NCI-H526 (cell line): Measurements from ENCODE around the gene MAP4K2.

Source experiments
- DNase-seq, 2 experiments: peaks; one replicate each; lab custom pipeline; 2025; lab: John Stamatoyannopoulos, UW

Gene MAP4K2

GRCh38 chr11:64754124-64754918 lies 48.7 kb downstream of the MAP4K2 start:
- no peak for DNase-seq

- DNase-seq: peak in 1 of 2 experiments; percentile 31
Observed at GRCh38 chr11:64753380-64754123, 49.5 kb downstream of the MAP4K2 start.

DNA sequence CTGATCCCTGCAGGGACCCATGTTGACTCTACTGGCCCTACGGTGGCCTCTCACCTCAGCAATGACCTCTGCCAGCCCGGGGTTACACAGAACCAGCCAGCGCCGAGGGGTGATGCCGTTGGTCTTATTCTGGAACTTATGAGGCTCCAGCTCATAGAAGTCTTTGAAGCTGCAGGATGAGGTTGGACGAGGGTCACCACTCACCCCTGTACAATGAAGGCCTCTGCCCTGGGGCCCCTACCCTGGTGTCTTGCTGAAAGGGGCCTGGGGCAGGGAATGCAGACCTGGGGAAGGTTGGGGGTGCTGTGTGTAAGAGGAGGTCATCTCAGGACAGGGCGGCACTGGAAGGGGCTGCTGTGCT lies 50.0 kb downstream of the MAP4K2 start:
- DNase-seq: no peak

DNA sequence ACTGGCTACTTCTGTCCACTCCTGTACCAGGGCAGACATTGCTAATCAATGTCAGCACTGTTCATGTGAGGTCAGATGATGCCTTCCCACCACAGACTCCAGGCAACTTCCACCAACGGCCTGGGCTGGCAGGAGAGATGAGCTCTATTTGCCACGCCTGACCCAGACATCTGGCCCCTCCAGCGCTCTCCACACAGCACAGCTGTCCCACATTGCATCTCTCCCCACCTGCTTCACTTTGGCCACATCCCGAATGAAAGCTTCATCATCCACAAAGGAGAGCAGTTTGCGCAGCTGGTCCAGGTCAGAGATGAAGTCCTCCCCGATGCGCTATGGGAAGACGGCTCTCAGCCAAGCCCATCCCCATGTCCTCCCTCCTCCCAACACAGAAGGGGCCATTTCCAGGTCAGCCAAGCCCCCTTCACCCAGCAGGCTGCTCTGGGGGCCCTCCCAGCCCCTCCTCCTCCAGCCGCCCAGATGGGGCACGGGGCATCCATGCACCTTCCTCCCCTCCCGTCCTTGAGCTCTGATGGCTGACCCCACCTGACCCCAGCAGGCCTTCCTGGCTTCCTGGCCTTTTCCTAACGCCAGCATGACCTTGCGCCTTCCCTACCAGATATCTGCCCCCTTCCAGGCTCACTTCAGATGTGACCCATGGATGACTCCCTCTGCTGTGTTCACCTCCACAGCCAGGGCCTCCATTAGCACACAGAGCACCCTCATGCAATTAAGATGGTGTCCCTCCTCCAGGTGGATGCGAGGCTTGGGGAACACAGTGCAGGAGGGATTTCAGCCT lies 50.6 kb downstream of the MAP4K2 start:
- DNase-seq: peak; percentile 37 to 73

DNA sequence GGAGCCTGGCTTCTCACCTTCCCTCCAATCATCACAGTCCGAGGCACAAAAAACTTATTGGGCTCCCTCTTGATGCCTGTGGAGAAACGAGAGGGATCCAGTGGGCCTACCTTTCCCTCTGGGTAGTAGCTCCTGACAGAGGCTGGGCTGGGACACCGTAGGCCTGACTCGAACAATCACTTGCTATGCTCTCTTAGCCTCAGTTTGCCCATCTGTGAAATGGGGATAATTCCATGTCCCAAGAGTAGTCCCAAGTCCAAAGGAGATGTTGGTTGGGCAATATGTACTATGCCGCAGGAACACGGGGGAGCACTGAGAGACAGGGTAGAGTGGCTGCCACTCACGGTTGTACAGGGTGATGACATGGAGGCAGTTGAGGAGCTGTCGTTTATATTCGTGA lies 51.4 kb downstream of the MAP4K2 start:
- no peak for DNase-seq

DNA sequence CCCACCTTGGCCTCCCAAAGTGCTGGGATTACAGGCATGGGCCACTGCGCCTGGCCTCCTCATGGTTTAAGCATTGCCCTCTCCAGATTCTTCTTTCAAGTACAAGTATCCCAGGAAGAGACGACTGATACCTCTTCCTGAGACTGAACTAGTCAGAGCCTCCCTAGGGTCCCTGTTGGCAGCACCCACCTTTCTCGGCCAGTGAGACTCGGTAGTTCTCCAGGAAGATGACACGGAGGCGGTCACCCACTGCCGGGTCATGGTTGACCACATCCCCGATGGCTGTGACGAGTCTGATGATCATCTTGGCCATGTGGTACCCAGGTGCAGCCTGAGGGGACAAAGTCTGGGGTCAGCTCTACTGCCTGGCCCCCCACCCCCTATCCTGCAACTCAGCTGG lies 51.9 kb downstream of the MAP4K2 start:
- no peak for DNase-seq

DNA sequence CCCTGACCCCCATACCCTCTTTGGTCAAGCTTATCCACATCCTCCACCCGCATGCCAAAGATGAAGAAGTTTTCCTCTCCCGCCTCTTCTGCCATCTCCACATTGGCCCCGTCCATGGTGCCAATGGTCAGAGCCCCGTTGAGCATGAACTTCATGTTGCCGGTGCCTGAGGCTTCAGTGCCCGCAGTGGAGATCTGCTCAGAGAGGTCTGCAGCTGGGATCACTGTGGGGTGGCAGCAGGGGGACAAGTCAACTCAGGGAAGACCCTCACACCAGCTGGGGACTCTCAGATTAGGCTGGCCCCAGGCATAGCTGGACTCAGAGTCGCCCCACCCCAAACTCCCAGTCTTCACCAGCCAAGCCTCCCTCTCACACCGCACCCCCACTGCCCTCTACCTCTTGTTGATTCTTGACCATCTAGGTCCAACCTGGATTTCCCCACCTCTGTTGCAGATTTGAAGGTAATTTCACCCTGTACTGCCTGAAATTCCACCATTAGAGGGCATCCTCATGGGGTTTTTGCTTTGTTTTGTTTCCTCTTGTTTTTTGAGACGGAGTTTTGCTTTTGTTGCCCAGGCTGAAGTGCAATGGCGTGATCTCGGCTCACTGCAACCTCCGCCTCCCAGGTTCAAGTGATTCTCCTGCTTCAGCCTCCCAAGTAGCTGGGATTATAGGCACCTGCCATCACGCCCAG lies 52.5 kb downstream of the MAP4K2 start:
- no peak for DNase-seq

- DNase-seq: no peak
Observed at GRCh38 chr11:64747961-64748665, 54.9 kb downstream of the MAP4K2 start.

DNA sequence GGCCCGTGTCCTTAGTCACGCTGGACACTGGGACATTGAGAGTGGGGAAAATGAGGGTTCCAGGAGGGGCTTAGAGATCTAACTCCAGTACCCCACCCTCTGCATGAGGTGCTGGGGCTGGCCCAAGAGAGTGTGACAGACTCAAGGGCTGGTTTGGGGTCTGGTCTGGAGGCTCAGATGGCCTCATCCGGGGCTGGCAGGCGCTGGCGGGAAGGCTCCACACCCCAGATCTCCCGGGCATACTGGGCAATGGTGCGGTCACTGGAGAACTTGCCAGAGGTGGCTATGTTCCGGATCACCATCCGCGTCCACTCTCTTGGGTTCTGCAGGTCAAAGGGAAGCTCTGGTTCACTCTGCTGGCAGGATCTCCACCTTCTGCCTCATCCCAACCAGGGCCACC lies 56.5 kb downstream of the MAP4K2 start:
- no peak for DNase-seq

GRCh38 chr11:64745521-64746328 lies 57.3 kb downstream of the MAP4K2 start:
- no peak for DNase-seq

- DNase-seq: peak in 1 of 2 experiments; percentile 42
Observed at GRCh38 chr11:64745189-64745520, 57.9 kb downstream of the MAP4K2 start.

GRCh38 chr11:64744544-64745188 lies 58.3 kb downstream of the MAP4K2 start:
- no peak for DNase-seq

GRCh38 chr11:64743591-64744543 lies 59.1 kb downstream of the MAP4K2 start, which contains the start of gene RASGRP2:
Gene RASGRP2, minus strand, starts transcription at chr11:64744142. Its CDS starts 1,276 bp downstream, at chr11:64742866.
- peak in 1 of 2 experiments; percentile 73 for DNase-seq

DNA sequence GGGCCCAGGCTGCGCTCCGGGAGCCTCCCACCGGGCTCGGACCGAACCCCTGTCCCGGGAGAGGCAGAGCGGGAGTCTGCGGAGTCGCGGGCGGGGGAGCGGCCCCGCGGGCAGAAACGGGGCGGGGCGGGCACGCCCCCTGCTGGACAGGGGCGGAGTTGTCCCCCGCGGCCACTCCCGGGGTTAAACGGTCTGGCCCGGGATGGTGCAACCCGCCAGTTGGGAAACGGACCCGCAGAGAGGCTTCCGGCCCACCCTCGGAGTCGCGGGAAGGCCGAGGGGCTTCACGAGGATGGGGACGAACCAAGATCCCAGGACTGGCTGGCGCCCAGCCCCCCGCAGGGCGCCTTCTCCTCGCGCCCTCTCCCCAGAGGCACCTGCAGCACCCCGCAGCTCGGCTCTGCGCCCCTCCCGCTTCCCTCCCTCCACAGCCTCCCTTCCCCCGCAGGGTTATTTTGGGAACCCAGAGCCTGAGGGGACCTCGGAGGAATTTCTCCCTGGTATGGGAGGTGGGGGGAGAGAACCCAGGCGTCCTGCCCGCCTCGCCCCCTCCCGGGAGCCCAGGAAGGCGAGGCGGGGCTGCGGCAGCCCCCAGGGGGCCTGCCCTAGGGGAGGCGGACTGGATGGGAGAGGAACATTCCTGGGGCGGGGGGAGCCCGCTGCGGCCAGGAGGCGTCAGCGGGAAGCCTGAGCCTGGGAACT lies 60.0 kb downstream of the MAP4K2 start:
- peak in 1 of 2 experiments; percentile 63 for DNase-seq

GRCh38 chr11:64742087-64742888 lies 60.7 kb downstream of the MAP4K2 start:
- DNase-seq: peak; percentile 31 to 71

GRCh38 chr11:64741375-64742086 lies 61.5 kb downstream of the MAP4K2 start:
- DNase-seq: peak in 1 of 2 experiments; percentile 68

DNA sequence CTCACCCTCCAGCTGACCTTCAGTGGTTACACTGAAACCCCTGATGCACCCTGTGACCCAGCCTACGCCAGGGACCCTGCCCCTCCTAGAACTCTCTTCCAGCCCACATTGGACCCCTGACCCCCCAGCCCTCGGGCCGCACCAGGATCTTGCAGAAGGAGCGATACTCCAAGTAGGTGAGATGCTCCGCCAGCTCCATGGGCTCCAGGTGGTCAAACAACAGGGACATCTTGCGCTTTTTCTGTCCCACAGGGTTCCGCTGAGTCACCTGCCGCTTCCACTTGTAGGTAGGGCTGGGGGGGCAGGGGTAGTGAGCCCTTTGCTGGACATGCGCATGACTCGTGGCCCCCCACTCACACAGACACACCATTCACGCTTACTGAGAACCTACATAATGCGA lies 63.1 kb downstream of the MAP4K2 start:
- DNase-seq: no peak
